HepG2 (cell line): ENCODE results near the gene ANKIB1. TPM values are rescaled to one million over a fixed set of nuclear protein-coding genes. Genes with fewer than 3 reads are reported as not detected.
A peak's percentile ranks its signal among the peaks of the same experiment; 100 is the strongest.

Source experiments
- HNF4A ChIP-seq: sonication (generic); formaldehyde crosslinking; IDR thresholded peaks from 2 replicates; pipeline ENCODE4 v1.4.0; 2020; ENCODE audit warnings: missing genetic modification reagents
- SALL2 ChIP-seq: sonication (generic); formaldehyde crosslinking; IDR thresholded peaks from 2 replicates; pipeline ENCODE4 v1.8.1; 2023; ENCODE audit warnings: mild to moderate bottlenecking, missing genetic modification reagents, inconsistent platforms
- TP53 ChIP-seq: sonication (generic); formaldehyde crosslinking; conservative IDR thresholded peaks from 2 replicates; pipeline ENCODE4 v1.4.0; 2020; ENCODE audit warnings: missing genetic modification reagents
- ZBTB38 ChIP-seq: sonication (generic); formaldehyde crosslinking; IDR thresholded peaks from 2 replicates; pipeline ENCODE4 v1.5.1; 2020; ENCODE audit warnings: mild to moderate bottlenecking, missing genetic modification reagents
- ZNF230 ChIP-seq: sonication (generic); formaldehyde crosslinking; IDR thresholded peaks from 2 replicates; pipeline ENCODE4 v1.4.0; 2020; ENCODE audit warnings: mild to moderate bottlenecking, missing genetic modification reagents
- ZNF430 ChIP-seq: sonication (generic); formaldehyde crosslinking; IDR thresholded peaks from 2 replicates; pipeline ENCODE4 v1.9.0; 2021; ENCODE audit warnings: mild to moderate bottlenecking, missing genetic modification reagents
- ZNF724P ChIP-seq: sonication (generic); formaldehyde crosslinking; IDR thresholded peaks from 2 replicates; pipeline ENCODE4 v1.8.0; 2022; ENCODE audit warnings: missing genetic modification reagents, borderline replicate concordance
- ZNF776 ChIP-seq: sonication (generic); formaldehyde crosslinking; IDR thresholded peaks from 2 replicates; pipeline ENCODE4 v1.4.0; 2020; ENCODE audit warnings: mild to moderate bottlenecking, missing genetic modification reagents
- ZNF777 ChIP-seq: sonication (generic); formaldehyde crosslinking; IDR thresholded peaks from 2 replicates; pipeline ENCODE4 v1.4.0; 2020; ENCODE audit warnings: missing genetic modification reagents
- polyA plus RNA-seq, 8 experiments: library from polyadenylated mRNA; depleted of rRNA in 3 of 8; stranded (reverse) in 7 of 8; unstranded in 1 of 8; fragments of >200 nt; fragmentation: Illumina TruSeq in 4 of 8; extraction: Trizol in 4 of 8; gene quantifications; 2 replicates each; pipeline versions ENCODE4 v1.2.1 to v1.2.3, GENCODE V29; 2011 to 2016; ENCODE audit warnings: low read depth in 4 of 8, missing spikeins in 1 of 8, mixed read lengths in 1 of 8; ENCODE audit not compliant: insufficient read depth in 1 of 8
- total RNA-seq, 5 experiments: library from RNA; depleted of rRNA; stranded (reverse); fragments of >200 nt; fragmentation: Illumina TruSeq; extraction: Trizol; gene quantifications; 2 replicates each; pipeline ENCODE4 v1.2.3, GENCODE V29; 2016; ENCODE audit warnings: low read depth in 1 of 5
- TF ChIP-seq, protein P1 (sequence below): sonication (generic); formaldehyde crosslinking; IDR thresholded peaks from 2 replicates; pipeline ENCODE4 v1.8.1; 2022; ENCODE audit warnings: low read depth, mild to moderate bottlenecking, missing genetic modification reagents
- TF ChIP-seq, protein P2 (sequence below): IDR thresholded peaks from 2 replicates; pipeline ENCODE4 v1.6.1; 2016; ENCODE audit warnings: mild to moderate bottlenecking
- TF ChIP-seq, protein P3 (sequence below): sonication (generic); formaldehyde crosslinking; conservative IDR thresholded peaks from 2 replicates; pipeline ENCODE4 v1.4.0; 2020; ENCODE audit warnings: missing genetic modification reagents
- TF ChIP-seq, protein P4 (sequence below): sonication (generic); formaldehyde crosslinking; IDR thresholded peaks from 2 replicates; pipeline ENCODE4 v1.5.1; 2020; ENCODE audit warnings: missing genetic modification reagents, mild to moderate bottlenecking, borderline replicate concordance
- TF ChIP-seq, protein P5 (sequence below): sonication (generic); formaldehyde crosslinking; IDR thresholded peaks from 2 replicates; pipeline ENCODE4 v1.4.0; 2020; ENCODE audit warnings: mild to moderate bottlenecking, missing genetic modification reagents, borderline replicate concordance

The ANKIB1 gene
- total and polyA plus RNA-seq, 2 of the 13 experiments (the other 11 are each of a cell fraction or from before 2014, with no cell fraction given), result 28.7 to 29.6 TPM

DNA sequence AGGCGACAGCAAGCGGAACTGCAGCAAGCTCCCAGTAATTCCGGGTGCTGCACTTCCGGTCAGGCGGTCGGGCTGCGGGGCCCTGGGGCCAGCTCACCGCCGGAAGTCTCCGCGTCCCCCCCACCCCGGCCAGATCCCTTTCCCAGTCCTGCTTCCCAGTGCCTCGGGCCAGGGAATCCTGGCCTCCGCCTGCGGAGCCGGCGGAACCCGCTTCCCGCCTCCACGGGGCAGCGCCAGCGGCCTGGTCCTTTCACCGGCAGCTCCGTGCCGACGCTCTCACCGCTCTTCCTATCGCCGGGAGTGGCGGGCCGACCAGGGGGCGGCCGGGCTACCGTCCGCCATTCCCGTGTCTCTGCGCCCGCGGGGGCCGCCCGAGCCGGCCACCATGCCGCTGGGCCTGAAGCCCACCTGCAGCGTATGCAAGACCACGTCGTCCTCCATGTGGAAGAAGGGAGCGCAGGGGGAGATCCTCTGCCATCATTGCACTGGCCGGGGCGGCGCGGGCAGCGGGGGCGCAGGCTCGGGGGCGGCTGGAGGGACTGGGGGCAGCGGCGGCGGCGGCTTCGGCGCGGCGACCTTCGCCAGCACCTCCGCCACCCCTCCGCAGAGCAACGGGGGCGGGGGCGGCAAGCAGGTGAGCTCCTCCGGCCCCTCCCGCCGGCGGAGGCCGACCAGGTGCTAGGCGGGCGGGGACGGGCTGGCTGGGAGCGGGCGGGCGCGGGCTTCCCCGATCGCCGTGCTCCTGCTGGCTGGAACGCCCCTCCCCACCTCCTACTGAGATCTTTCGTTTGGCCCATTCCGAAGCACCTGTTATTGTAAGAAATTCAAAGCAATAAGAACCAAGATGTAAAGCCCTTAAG lies 201.8 kb downstream of the ANKIB1 start, which contains the start of gene GATAD1 (continued):
- TF ChIP-seq, protein P1, sequence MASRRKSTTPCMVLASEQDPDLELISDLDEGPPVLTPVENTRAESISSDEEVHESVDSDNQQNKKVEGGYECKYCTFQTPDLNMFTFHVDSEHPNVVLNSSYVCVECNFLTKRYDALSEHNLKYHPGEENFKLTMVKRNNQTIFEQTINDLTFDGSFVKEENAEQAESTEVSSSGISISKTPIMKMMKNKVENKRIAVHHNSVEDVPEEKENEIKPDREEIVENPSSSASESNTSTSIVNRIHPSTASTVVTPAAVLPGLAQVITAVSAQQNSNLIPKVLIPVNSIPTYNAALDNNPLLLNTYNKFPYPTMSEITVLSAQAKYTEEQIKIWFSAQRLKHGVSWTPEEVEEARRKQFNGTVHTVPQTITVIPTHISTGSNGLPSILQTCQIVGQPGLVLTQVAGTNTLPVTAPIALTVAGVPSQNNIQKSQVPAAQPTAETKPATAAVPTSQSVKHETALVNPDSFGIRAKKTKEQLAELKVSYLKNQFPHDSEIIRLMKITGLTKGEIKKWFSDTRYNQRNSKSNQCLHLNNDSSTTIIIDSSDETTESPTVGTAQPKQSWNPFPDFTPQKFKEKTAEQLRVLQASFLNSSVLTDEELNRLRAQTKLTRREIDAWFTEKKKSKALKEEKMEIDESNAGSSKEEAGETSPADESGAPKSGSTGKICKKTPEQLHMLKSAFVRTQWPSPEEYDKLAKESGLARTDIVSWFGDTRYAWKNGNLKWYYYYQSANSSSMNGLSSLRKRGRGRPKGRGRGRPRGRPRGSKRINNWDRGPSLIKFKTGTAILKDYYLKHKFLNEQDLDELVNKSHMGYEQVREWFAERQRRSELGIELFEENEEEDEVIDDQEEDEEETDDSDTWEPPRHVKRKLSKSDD (CRISPR knock-in tag), result 0 out of 2 replicates have a peak, but pooled peaks have one; percentile 28
- TF ChIP-seq, protein P2, sequence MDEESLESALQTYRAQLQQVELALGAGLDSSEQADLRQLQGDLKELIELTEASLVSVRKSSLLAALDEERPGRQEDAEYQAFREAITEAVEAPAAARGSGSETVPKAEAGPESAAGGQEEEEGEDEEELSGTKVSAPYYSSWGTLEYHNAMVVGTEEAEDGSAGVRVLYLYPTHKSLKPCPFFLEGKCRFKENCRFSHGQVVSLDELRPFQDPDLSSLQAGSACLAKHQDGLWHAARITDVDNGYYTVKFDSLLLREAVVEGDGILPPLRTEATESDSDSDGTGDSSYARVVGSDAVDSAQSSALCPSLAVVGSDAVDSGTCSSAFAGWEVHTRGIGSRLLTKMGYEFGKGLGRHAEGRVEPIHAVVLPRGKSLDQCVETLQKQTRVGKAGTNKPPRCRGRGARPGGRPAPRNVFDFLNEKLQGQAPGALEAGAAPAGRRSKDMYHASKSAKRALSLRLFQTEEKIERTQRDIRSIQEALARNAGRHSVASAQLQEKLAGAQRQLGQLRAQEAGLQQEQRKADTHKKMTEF (CRISPR knock-in tag), result peak; percentile 85
- peak; percentile 82; the same call in 1 of the 2 replicates for TF ChIP-seq ZNF230 (CRISPR knock-in tag)
- TF ChIP-seq ZNF724P (CRISPR knock-in tag), result no peak; the same call in 1 of the 2 replicates
- peak; percentile 34; the same call in 1 of the 2 replicates for TF ChIP-seq ZNF777
- peak; percentile 67; the same call in 1 of the 2 replicates for TF ChIP-seq SALL2 (CRISPR knock-in tag)
- TF ChIP-seq TP53 (CRISPR knock-in tag), result 0 out of 2 replicates have a peak, but pooled peaks have one; percentile 72
- TF ChIP-seq ZBTB38, result peak; percentile 52; the same call in 1 of the 2 replicates
- TF ChIP-seq, protein P3, sequence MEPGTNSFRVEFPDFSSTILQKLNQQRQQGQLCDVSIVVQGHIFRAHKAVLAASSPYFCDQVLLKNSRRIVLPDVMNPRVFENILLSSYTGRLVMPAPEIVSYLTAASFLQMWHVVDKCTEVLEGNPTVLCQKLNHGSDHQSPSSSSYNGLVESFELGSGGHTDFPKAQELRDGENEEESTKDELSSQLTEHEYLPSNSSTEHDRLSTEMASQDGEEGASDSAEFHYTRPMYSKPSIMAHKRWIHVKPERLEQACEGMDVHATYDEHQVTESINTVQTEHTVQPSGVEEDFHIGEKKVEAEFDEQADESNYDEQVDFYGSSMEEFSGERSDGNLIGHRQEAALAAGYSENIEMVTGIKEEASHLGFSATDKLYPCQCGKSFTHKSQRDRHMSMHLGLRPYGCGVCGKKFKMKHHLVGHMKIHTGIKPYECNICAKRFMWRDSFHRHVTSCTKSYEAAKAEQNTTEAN (CRISPR knock-in tag), result 0 out of 2 replicates have a peak, but pooled peaks have one; percentile 33
- TF ChIP-seq, protein P4, sequence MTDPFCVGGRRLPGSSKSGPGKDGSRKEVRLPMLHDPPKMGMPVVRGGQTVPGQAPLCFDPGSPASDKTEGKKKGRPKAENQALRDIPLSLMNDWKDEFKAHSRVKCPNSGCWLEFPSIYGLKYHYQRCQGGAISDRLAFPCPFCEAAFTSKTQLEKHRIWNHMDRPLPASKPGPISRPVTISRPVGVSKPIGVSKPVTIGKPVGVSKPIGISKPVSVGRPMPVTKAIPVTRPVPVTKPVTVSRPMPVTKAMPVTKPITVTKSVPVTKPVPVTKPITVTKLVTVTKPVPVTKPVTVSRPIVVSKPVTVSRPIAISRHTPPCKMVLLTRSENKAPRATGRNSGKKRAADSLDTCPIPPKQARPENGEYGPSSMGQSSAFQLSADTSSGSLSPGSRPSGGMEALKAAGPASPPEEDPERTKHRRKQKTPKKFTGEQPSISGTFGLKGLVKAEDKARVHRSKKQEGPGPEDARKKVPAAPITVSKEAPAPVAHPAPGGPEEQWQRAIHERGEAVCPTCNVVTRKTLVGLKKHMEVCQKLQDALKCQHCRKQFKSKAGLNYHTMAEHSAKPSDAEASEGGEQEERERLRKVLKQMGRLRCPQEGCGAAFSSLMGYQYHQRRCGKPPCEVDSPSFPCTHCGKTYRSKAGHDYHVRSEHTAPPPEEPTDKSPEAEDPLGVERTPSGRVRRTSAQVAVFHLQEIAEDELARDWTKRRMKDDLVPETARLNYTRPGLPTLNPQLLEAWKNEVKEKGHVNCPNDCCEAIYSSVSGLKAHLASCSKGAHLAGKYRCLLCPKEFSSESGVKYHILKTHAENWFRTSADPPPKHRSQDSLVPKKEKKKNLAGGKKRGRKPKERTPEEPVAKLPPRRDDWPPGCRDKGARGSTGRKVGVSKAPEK, result no peak
- TF ChIP-seq, protein P5, sequence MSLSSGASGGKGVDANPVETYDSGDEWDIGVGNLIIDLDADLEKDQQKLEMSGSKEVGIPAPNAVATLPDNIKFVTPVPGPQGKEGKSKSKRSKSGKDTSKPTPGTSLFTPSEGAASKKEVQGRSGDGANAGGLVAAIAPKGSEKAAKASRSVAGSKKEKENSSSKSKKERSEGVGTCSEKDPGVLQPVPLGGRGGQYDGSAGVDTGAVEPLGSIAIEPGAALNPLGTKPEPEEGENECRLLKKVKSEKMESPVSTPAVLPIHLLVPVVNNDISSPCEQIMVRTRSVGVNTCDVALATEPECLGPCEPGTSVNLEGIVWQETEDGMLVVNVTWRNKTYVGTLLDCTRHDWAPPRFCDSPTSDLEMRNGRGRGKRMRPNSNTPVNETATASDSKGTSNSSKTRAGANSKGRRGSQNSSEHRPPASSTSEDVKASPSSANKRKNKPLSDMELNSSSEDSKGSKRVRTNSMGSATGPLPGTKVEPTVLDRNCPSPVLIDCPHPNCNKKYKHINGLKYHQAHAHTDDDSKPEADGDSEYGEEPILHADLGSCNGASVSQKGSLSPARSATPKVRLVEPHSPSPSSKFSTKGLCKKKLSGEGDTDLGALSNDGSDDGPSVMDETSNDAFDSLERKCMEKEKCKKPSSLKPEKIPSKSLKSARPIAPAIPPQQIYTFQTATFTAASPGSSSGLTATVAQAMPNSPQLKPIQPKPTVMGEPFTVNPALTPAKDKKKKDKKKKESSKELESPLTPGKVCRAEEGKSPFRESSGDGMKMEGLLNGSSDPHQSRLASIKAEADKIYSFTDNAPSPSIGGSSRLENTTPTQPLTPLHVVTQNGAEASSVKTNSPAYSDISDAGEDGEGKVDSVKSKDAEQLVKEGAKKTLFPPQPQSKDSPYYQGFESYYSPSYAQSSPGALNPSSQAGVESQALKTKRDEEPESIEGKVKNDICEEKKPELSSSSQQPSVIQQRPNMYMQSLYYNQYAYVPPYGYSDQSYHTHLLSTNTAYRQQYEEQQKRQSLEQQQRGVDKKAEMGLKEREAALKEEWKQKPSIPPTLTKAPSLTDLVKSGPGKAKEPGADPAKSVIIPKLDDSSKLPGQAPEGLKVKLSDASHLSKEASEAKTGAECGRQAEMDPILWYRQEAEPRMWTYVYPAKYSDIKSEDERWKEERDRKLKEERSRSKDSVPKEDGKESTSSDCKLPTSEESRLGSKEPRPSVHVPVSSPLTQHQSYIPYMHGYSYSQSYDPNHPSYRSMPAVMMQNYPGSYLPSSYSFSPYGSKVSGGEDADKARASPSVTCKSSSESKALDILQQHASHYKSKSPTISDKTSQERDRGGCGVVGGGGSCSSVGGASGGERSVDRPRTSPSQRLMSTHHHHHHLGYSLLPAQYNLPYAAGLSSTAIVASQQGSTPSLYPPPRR (CRISPR knock-in tag), result peak; percentile 69; the same call in 1 of the 2 replicates
- TF ChIP-seq ZNF776 (CRISPR knock-in tag), result peak; percentile 73
- no peak for TF ChIP-seq HNF4A
- peak; percentile 71 for TF ChIP-seq ZNF430 (CRISPR knock-in tag)
